CD4-positive, alpha-beta T cell treated with Interleukin-17A for 4 hours (primary cell): ENCODE data around the gene EXT2.
A peak's percentile ranks its signal among the peaks of the same experiment; 100 is the strongest.

ENCODE experiments used
- DNase-seq: peaks from one replicate; pipeline ENCODE4 v3.0.0-alpha.2; 2020; ENCODE audit warnings: mixed read lengths

Gene EXT2

DNA sequence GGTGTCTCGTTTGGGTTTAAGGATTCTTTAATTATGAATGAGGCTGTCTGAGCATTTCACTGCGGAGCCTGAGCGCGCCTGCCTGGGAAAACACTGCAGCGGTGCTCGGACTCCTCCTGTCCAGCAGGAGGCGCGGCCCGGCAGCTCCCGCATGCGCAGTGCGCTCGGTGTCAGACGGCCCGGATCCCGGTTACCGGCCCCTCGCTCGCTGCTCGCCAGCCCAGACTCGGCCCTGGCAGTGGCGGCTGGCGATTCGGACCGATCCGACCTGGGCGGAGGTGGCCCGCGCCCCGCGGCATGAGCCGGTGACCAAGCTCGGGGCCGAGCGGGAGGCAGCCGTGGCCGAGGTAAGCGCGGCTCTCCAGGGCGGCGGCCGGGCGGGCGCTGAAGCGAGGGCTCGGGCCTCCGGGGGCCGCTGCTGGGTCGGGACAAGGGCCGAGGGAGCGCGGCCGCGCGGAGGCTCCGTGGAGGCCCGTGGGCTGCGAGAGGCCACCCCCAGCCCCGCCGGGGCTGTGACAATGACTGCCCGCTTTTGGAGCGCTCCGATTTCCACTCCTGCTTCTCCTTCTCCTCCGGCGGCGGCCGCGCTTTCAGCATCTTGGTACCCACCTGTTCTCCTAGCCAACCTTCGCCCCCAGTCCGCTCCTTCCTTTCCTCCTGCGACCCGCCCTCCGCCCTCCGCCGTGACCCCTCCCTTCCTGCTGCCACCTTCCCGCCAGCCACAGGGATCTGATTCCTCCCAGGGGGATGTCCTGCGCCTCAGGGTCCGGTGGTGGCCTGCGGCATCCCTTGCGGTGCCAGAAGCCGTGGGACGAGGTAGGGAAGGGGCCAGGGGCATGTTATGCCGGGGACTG lies at the start of gene EXT2:
Gene EXT2 (plus strand): TSS at position 173 of the 854 bp plus-strand sequence. CDS start 12,035 bp downstream, outside the sequence.
- peak; percentile 91 for DNase-seq

DNA sequence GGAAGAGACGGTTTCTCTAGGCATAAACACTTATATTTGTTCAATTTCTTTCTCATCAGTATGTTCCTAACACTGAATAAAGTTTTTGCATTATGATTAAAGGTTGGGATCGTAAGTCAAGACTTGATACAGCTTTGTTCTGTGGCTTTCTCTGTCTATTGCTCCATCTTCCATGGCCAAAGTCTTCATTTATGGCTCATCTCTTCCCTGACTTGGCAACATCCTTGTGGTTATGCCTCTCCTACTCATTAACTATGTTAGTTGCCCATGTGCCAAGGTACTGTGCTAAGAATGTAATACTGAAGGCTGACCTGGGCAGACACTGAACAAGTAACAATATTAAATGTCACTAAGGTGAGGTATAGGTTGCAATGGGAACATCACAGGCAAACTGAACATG lies 49.3 kb upstream of the EXT2 start:
- DNase-seq, result no peak

DNA sequence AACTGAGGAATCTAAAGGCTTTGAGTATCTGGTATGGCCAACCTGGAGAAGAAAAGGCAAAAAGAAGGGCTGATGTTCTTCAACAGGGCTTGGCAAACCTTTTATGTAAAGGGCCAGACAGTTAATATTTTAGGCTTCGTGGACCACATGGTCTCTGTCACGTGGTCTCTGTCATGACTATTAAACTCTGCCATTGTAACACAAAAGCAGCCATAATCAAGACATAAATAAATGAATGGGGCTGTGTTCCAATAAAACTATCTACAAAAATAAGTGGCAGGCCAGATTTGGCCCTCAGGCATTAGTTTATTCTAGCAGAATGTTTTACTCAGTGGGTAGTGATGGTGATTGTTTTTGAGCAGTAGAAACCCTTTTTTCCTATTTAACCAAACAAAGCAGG lies 48.2 kb upstream of the EXT2 start:
- no peak for DNase-seq

DNA sequence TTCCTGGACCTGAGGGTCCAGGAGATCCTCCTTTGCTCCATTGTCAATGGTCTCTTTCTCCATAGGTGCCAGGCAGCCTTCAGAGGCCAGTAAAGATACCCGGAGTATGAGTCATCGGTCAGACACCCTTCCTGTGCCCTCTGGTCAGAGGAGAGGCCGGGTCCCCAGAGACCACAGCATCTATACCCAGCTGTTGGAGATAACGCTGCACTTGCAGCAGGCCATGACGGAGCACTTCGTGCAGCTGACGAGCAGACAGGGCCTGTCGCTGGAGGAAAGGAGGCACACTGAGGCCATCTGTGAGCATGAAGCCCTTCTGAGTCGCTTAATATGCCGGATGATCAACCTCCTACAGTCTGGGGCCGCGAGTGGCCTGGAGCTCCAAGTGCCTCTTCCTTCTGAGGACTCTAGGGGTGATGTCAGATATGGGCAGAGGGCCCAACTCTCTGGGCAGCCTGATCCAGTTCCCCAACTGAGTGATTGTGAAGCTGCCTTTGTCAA lies 47.5 kb upstream of the EXT2 start, which contains the start of gene ACCSL:
Gene ACCSL (plus strand): TSS at position 51 of the 501 bp plus-strand sequence. CDS start 56 bp downstream, at position 107.
- DNase-seq, result no peak

DNA sequence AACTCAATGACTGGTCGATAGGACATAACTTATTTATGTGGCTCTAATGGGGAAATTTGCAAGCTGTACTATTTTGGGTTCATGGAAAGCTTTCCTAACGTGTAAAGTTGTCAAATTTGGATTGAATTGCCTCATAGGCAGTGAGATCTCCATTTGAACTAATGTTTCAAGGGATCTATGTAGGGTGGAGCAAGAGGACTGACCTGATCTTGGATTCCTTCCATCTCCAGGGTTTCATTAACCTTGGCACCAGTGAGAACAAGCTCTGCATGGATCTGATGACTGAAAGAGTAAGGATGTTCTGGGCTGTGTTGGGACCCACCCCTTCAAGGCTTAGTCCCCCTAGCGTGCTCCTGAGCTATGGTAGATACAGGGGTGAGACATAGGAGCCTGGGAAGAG lies 45.6 kb upstream of the EXT2 start:
- DNase-seq, result no peak

DNA sequence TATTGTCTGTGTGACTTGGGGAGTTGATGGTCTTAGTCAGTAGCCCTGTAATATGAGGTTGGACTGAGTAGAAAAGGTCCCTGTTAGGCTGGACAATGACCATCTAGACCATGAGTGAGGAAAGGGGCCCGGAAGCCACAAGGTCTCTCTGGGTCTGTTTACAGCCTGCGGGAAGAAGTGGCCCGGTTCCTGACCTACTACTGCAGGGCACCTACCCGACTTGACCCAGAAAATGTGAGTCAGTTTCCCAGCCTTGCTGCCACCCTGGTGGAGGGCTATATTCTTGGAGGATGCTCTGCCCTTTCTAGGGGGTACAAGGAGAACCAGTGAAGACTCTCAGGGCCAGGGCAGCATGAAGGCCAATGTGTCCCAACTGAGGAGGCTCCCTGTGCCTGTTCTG lies 44.3 kb upstream of the EXT2 start:
- DNase-seq, result no peak

DNA sequence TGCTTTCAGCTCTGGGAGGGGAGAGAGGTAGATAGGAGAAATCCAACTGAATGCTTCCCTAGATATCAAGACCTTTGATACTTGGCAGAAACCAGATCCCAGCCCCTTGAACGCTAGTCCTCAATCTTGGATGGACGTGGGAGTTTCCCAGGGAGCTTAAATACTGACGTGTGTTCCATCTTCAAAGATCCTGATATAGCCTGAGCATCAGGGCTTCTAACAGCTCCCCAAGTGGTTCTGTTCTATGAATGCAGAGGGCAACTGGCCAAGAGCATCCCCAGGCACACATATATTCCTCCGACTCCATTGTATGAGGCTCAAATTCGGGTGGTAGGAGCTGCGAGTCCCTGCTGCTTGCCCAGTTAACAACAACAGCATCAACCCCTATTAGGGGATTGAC lies 38.1 kb upstream of the EXT2 start:
- no peak for DNase-seq

DNA sequence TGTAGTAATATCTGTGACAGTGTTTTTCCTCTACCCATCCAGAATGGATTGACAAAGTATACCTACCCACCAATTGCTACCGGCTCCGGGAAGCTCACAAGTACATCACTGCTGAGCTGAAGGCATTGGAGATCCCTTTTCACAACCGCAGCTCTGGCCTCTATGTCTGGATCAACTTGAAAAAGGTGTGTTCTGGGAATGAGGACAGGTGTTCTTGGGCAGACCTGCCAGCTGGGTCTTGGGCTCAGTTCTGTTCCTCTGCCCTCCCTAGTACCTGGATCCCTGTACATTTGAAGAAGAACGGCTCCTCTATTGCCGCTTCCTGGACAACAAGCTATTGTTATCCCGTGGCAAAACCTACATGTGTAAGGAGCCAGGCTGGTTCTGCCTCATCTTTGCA lies 37.2 kb upstream of the EXT2 start:
- DNase-seq, result no peak

DNA sequence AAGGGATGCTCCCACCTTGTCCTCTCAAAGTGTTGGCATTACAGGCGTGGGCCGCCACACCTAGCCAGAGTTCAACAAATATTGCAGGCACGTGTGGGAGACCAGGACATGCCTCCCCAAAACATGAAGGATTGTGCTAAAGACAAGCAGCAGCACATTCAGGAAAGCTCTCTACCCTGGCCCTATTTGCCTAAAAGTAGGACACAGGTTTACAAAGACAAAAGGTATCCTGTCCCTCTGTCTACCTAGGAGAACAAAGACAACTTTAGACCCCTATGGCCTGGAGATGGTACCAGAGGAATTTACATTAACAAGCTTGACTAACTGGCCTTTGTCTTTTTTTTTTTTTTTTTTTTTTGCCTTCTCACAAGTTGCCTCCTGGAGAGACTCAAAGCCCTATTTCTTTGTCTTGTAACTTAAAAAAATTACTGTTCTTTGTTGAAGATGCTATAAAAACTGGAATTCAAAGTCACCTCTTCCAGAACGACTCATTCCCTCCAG lies 30.3 kb upstream of the EXT2 start:
- no peak for DNase-seq

DNA sequence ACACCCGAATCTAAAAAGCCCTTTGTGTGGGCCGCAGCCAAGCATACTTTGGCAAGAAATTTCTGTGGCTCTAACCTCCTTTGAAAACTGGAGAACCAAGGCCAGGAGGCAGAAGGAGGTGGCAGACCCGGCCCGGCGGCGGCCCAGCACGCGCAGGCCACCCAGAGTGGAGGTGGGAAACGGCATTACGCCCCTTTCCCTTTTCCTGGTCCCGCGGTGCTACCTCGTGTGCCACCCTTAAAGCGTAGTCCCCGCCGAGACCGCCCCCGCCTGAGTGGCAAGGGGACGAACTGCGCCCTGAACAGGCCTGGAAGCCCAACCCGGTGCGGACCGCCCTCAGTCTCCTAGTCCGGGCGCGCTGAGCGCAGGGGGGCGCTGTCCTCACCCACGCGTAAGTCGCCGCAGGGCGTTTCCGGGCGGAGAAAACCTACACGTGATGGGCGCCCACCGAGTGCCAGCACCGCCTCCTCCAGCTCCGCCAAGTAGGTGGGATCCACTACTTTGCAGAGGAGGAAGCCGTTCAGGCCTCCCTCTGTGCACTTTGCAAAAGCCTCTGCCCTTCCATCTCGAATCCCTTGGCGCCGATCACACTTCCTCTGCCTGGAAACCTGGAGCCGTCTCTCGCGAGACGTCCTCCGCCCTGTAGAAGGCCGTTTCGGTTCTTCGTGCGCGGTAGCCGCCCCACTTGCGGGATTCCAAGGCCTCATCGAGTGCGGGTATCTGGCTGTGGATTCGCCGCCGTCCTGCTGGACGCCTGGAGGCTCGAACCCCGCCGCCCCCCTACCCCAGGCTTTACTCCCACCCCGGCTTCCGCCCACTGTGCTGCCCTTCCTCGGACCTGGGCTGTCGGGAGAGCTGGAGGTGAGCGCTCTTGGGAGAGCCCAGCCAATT lies 29.4 kb upstream of the EXT2 start, which contains the start of gene ACCS:
Gene ACCS (plus strand): TSS at position 430 of the 891 bp plus-strand sequence. CDS start 1,358 bp downstream, outside the sequence.
- peak; percentile 95 for DNase-seq

DNA sequence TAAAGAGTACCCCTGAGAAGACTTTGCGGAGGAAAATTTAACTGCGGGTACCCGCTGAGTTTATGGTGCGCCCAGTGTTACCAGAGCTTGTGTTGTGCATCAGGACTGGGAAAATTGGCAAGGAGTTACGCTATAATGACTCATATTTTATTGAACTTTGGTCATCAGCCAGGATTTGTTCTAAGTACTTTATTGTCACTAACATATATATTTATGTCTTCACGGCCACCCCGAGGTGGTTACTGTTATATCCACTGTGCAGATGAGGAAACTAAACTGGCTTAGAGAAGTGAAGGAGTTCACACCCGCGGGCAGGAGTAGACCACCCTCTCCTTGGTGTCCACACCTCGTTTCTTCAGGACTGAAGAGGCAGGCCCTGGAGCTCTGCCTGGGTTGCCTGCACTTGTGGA lies 28.7 kb upstream of the EXT2 start:
- DNase-seq, result no peak

DNA sequence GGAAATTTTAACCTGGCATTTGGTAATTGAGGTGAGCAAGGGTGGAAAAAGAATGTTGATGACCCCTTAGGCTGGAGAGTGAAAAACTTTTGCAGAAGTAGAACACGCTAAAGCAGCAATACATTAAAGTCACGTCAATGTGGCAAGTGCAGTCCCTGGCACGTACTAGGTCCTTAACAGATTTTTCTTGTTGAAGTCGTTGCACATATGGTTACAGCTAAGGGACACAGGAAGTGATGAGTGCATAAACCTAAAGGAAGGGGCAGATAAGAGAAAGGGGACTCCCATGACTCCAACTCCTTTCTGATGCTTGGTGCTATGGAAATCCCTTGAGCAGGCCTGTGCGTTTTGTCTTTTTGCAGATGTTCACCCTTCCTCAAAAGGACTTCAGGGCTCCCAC lies 28.2 kb upstream of the EXT2 start:
- no peak for DNase-seq

DNA sequence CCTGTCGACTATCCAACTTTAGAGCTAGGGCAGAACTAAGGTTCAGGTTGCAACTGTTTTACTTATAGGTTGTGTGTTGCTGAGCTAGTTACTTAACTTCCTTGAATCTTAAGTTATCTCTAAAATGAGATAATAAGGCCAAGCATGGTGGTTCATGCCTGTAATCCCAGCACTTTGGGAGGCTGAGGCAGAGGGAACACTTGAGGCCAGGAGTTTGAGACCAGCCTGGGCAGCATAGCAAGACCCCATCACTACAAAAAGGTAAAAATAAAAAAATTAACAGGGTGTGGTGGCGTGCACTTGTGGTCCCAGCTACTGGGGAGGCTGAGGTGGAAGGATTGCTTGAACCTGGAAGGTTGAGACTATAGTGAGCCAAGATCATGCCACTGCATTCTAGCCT lies 27.3 kb upstream of the EXT2 start:
- no peak for DNase-seq

DNA sequence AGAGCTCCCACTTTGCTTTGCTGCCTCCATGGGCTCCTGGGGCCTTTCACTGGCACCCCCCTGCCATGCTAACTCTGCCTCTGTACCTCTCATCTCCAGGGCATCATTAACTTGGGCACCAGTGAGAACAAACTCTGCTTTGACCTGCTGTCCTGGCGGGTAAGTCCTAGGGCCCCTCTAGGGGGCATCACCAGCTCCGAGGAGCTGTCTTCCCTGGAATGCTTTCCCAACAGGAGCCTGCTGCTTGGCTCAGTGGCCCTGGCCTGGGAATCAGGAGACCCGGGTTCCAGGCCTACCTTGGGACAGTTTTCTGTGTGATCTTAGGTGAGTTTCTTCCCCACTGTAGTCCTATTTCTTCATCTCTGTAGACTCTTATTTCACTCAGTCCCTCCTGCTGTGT lies 24.3 kb upstream of the EXT2 start:
- no peak for DNase-seq

DNA sequence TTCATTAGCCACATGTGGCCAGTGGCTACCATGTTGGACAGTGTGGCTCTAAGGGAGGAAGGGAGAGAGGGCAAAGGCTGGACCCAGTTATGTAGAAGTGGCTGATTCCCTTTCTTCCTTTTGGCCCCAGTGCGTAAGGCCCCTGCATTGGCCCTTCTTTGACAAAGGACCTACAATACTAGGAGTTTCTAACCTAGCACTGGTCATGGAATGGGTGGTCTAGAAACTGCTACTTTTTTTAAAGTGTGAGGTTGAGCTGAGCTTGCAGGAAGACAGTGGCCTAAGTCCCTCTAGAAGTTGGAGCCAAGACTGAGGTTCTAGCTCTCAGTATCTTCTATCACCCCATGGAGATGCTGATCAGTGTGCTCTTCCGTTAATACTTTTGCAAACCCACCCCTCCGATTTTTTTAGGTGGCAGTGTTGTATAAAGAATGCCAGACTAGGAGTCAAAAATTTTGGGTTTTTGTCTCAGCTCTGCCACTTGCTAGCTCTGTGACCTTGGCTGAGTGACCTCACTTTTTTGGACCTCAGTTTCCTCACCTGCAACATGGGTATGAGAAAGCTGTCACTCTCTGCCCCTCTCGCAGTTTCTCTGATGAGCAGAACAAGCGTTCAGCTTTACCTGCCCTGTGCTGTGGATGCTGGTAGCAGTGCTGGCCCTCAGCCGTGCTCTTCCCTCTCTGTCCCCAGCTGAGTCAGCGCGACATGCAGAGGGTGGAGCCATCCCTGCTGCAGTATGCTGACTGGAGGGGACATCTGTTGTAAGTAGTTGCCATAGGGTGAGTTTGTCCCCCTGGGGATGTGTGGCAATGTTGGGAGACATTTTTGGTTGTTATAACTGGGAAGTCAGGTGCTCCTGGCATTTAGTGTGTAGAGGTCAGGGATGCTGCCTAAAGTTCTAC lies 22.5 kb upstream of the EXT2 start:
- DNase-seq, result no peak

DNA sequence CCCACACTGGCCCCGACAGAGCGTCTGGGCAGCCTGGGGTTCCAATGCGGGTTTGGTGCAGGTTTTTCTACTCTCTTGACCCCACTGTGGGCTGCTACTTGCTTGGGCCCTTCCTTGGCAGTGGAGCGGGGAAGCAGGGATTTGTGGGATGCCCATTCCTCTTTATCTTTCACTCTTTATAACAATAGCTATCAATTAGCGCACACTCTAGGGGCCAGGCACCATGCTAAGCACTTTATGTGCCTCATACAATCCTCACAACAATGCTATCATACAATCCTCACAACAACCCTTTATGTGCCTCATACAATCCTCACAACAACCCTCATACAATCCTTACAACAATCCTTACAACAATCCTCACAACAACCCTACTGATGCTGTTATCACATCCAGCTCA lies 16.7 kb upstream of the EXT2 start:
- no peak for DNase-seq

DNA sequence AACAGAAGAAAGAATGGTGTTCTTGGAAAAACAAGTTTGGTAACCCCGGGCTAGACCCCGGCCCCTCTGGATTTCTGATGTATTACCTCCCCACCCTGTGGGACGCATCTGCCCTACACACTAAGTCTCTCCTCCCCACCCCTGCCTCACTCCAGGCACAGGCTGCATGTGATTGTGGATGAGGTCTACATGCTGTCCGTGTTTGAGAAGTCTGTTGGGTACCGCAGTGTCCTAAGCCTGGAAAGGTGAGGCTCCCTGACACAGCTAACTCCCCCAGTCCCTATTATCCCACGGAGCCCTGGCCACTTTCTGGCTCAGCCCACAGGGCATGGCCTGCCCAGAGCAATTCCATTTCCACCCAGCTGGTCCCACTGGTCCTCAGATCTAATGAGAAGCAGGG lies 16.1 kb upstream of the EXT2 start:
- DNase-seq, result no peak

DNA sequence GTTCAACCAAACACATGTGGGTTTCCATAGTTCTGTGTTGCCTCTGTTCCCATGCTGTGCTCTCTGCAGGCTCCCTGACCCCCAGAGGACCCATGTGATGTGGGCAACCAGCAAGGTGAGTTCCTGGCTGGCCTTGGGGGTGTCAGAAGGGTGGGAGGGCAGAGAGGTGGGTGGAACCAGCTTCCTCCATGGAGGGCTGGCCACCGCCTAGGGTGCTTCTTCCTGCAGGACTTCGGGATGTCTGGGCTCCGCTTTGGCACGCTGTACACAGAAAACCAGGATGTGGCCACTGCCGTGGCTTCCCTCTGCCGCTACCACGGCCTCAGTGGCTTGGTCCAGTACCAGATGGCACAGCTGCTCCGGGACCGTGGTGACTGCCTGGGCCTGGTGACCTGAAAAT lies 14.5 kb upstream of the EXT2 start:
- DNase-seq, result no peak

DNA sequence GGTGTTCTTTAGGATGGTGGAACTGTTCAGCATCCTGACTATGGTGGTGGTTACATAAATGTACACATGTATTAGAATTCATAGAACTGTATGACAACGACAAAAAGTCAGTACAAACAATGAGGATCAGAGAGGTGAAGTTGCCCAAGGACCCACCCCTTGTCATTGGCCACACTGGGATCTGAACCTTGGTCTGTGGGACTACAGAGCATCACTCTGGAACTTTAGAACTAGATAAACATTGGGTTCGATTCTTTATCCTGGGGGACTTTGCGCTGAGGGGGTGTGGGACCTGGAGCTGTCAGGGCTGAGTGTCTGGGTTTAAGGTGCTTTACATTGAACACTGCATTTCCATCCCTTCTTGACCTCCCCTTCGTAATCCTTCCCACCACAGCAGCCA lies 12.8 kb upstream of the EXT2 start:
- no peak for DNase-seq

DNA sequence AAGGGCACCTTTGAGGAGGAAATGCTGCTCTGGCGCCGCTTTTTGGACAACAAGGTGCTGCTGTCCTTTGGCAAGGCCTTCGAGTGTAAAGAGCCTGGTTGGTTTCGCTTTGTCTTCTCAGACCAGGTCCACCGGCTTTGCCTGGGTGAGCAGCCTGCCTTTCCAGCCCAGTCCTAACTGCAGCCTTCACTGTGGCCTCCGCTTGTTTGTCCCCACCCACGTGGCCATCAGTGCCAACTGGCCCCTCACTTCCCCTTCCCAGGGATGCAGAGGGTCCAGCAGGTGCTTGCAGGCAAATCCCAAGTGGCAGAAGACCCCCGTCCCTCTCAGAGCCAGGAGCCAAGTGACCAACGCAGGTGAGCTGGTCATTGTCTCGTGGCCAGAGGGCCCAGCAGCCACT lies 12.0 kb upstream of the EXT2 start:
- DNase-seq, result no peak

DNA sequence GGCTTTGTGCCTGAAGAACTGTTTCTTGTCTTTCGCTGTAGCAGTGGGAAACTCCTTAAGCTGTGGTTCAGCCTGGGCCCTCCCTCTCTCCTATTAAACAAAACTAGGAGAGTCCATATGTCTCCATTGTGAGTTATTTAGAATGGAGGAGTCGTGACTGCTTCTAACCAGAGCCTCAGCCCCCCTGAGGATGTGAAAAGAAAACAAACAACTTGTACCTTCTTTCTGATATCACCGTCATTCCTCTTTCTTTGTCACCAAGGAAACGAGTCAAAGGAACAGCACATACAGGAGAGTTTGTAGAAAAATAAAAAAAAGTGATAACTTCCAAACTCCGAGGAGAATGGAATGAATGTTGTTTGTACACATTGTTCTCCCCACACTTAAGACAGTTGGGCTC lies 11.6 kb upstream of the EXT2 start:
- no peak for DNase-seq

DNA sequence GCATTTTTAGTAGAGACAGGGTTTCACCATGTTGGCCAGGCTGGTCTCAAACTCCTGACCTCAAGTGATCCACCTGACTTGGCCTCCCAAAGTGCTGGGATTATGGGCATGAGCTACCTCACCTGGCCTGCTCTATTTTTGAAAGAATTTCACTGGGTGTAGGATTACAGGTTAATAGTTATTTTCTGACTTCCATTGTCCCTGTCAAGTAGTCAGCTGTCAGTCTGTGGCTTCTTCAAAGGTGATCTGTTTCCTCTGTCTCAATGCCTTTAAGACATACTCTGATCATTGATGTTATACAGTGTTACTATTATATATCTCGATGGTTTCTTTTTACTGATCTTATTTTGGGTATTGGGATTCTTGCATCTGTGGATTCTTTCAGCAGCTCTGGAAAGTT lies 10.1 kb upstream of the EXT2 start:
- no peak for DNase-seq
